ENCODE data around the gene MYO7B. TPM values are rescaled to one million over a fixed set of nuclear protein-coding genes. Genes with fewer than 3 reads are reported as not detected.
A peak's percentile ranks its signal among the peaks of the same experiment; 100 is the strongest.

Gene MYO7B
- total and polyA plus RNA-seq, 2 donors (not counting 1 experiment from before 2014, with no cell fraction given), result 5.0 to 68.2 TPM

DNA sequence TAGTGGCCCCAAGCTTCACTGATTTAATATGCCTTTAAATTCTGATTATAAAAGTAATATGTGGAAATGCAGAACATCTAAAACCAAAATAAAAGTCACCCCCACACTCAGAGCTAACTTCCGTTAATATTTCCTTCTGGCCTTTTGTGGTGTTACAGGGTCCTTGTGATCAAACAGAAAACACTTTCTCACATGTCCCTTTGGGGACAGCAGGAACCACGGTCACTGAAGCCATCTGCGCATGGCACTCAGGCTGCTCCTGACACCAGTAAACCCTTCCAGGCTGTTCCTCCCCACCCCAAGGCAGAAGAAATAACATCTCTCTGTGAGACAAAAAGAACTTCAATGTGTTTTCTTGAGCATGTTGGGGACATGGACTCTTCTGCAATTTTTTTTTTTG lies 85.4 kb downstream of the MYO7B start:
- H3K9ac ChIP-seq (ENCODE audit: low read length), result peak overlapping the region; percentile 34
- ATAC-seq (ENCODE audit: low read depth) (peak; percentile 91), DNase-seq (peak; percentile 63)
- TF ChIP-seq, protein P1, sequence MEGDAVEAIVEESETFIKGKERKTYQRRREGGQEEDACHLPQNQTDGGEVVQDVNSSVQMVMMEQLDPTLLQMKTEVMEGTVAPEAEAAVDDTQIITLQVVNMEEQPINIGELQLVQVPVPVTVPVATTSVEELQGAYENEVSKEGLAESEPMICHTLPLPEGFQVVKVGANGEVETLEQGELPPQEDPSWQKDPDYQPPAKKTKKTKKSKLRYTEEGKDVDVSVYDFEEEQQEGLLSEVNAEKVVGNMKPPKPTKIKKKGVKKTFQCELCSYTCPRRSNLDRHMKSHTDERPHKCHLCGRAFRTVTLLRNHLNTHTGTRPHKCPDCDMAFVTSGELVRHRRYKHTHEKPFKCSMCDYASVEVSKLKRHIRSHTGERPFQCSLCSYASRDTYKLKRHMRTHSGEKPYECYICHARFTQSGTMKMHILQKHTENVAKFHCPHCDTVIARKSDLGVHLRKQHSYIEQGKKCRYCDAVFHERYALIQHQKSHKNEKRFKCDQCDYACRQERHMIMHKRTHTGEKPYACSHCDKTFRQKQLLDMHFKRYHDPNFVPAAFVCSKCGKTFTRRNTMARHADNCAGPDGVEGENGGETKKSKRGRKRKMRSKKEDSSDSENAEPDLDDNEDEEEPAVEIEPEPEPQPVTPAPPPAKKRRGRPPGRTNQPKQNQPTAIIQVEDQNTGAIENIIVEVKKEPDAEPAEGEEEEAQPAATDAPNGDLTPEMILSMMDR (IDR thresholded peaks at IDR 0.05), result no peak
- TF ChIP-seq EZH2 (IDR thresholded peaks at IDR 0.05; ENCODE audit: borderline replicate concordance, insufficient read depth, low read depth, low read length, poor library complexity, severe bottlenecking), result no peak
- Mint-ChIP-seq H3K27me3 (no peaks in the 10 kb centered on the region), H3K9me3 (ENCODE audit: insufficient read depth) (no peaks in the 10 kb centered on the region), H3K27ac (peak overlapping the region; percentile 88), H3K4me3 (peak overlapping the region; percentile 78), H3K4me1 (peaks cover 79% of the 10 kb centered on the region)
- ChIA-PET POLR2A (interaction anchor here (0.8 kb wide), 1 partner anchor 19 kb away, joined by 3 read pairs; no protein-coding TSS in a partner anchor), CTCF (interaction anchor here (0.7 to 1.6 kb wide), 5 partner anchors 27 to 369 kb away, joined by 3 to 13 read pairs (median 4); no protein-coding TSS in a partner anchor)
- no peaks in the 10 kb centered on the region for H4K20me1 ChIP-seq (ENCODE audit: control insufficient read depth, insufficient read depth, low read length, poor library complexity, severe bottlenecking)
- peak overlapping the region; percentile 46 for H3K4me2 ChIP-seq (replicated peaks; ENCODE audit: low read depth, low read length, poor library complexity, severe bottlenecking)
- no peaks in the 10 kb centered on the region for H3K27me3 ChIP-seq (replicated peaks in 1 of 4; ENCODE audit: control extremely low read depth in 1 of 4, control insufficient read depth in 3 of 4, insufficient read depth in 4 of 4, low read length in 3 of 4)
- no peaks in the 10 kb centered on the region for H3K36me3 ChIP-seq (replicated peaks in 1 of 2; ENCODE audit: control extremely low read depth in 1 of 2, control insufficient read depth in 1 of 2, extremely low read depth in 1 of 2, insufficient read depth in 2 of 2, low read length in 1 of 2)
- WGBS (ENCODE audit: insufficient coverage), result no CpG with 5 or more reads among the region's 3 CpGs
- intact Hi-C loops (cut with micrococcal nuclease), result loop anchor here (1.0 to 2.0 kb wide), 4 partner anchors 13 to 95 kb away; partner anchors contain the start of gene IWS1
- H3K4me1 ChIP-seq (ENCODE audit: control insufficient read depth in 2 of 2, insufficient read depth in 2 of 2, low read length in 2 of 2), result peaks cover 27 to 80% of the 10 kb centered on the region in 2 donors
- peak overlapping the region; percentile 32 for H2AFZ ChIP-seq (ENCODE audit: insufficient read depth, low read depth, low read length, poor library complexity, severe bottlenecking)
- H3K27ac ChIP-seq (ENCODE audit: low read length in 2 of 2), result peak overlapping the region; percentile 19 to 63
- H3K79me2 ChIP-seq (ENCODE audit: control insufficient read depth, insufficient read depth, low read length), result no peaks in the 10 kb centered on the region
- no peaks in the 10 kb centered on the region for H3K9me3 ChIP-seq (ENCODE audit: control extremely low read depth in 1 of 3, control insufficient read depth in 2 of 3, insufficient read depth in 1 of 3, low read length in 2 of 3)
- H3K4me3 ChIP-seq (ENCODE audit: control extremely low read depth in 1 of 5, extremely low read depth in 1 of 5, insufficient read depth in 1 of 5, low read depth in 2 of 5, low read length in 4 of 5), result peak overlapping the region in 3 of 5 experiments; percentile 19 to 45 (median 44)

DNA sequence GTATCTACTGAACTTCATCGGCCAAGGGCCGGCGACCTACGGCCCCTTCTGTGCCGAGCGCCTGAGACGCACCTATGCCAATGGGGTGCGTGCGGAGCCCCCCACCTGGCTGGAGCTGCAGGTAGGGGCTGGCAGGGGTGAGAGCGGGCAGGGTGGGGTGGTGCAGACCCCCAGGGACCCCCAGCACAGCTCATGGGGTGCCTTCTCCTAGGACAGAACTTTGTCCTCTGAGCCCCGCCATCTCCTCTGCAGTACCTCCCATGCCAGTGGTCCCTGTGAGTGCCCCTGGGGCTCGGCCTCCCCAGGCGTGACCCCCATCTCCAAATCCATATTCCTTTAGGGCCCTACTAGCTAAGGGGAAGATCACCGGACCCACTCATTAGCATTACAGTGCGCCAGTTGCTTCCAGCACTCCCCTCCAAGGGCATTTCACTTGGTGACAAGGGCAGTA lies 86.5 kb downstream of the MYO7B start:
- H3K27ac Mint-ChIP-seq, result peak overlapping the region; percentile 72
- peaks cover 27 to 79% of the 10 kb centered on the region in 2 donors for H3K4me1 ChIP-seq (ENCODE audit: control insufficient read depth in 2 of 2, insufficient read depth in 2 of 2, low read length in 2 of 2)
- intact Hi-C loops (cut with micrococcal nuclease), result loop anchor here (1.0 to 2.0 kb wide), 3 partner anchors 12 to 27 kb away; no protein-coding TSS in a partner anchor
- ATAC-seq (ENCODE audit: low read depth), result no peak
- H3K27me3 ChIP-seq (replicated peaks in 1 of 4; ENCODE audit: control extremely low read depth in 1 of 4, control insufficient read depth in 3 of 4, insufficient read depth in 4 of 4, low read length in 3 of 4), result no peaks in the 10 kb centered on the region
- peak overlapping the region; percentile 63 for H3K4me3 Mint-ChIP-seq
- POLR2A ChIA-PET, result no interaction called here
- peaks cover 76% of the 10 kb centered on the region for H3K4me1 Mint-ChIP-seq
- no peak overlapping the region for H3K9ac ChIP-seq (ENCODE audit: low read length)
- H3K27ac ChIP-seq (ENCODE audit: low read length in 2 of 2), result no peak overlapping the region
- WGBS (ENCODE audit: insufficient coverage), result 100% methylated on average over 8 of the region's 15 CpGs
- no peaks in the 10 kb centered on the region for H3K36me3 ChIP-seq (replicated peaks in 1 of 2; ENCODE audit: control extremely low read depth in 1 of 2, control insufficient read depth in 1 of 2, extremely low read depth in 1 of 2, insufficient read depth in 2 of 2, low read length in 1 of 2)
- no peak for TF ChIP-seq EZH2 (IDR thresholded peaks at IDR 0.05; ENCODE audit: borderline replicate concordance, insufficient read depth, low read depth, low read length, poor library complexity, severe bottlenecking)
- TF ChIP-seq, protein P1 (IDR thresholded peaks at IDR 0.05), result no peak
- H3K4me2 ChIP-seq (replicated peaks; ENCODE audit: low read depth, low read length, poor library complexity, severe bottlenecking), result no peak overlapping the region
- H3K9me3 ChIP-seq (ENCODE audit: control extremely low read depth in 1 of 3, control insufficient read depth in 2 of 3, insufficient read depth in 1 of 3, low read length in 2 of 3), result no peaks in the 10 kb centered on the region
- CTCF ChIA-PET, result interaction anchor here (1.1 kb wide), 1 partner anchor 10 kb away, joined by 3 read pairs; no protein-coding TSS in a partner anchor
- no peaks in the 10 kb centered on the region for H4K20me1 ChIP-seq (ENCODE audit: control insufficient read depth, insufficient read depth, low read length, poor library complexity, severe bottlenecking)
- H3K27me3 Mint-ChIP-seq, result no peaks in the 10 kb centered on the region
- H3K9me3 Mint-ChIP-seq (ENCODE audit: insufficient read depth), result no peaks in the 10 kb centered on the region
- no peak for DNase-seq
- H3K4me3 ChIP-seq (ENCODE audit: control extremely low read depth in 1 of 5, extremely low read depth in 1 of 5, insufficient read depth in 1 of 5, low read depth in 2 of 5, low read length in 4 of 5), result no peak overlapping the region
- no peaks in the 10 kb centered on the region for H3K79me2 ChIP-seq (ENCODE audit: control insufficient read depth, insufficient read depth, low read length)
- H2AFZ ChIP-seq (ENCODE audit: insufficient read depth, low read depth, low read length, poor library complexity, severe bottlenecking), result no peak overlapping the region

Measured in B cell (primary cell).